ACHN (cell line): Measurements from ENCODE around the gene L1CAM.
A peak's percentile ranks its signal among the peaks of the same experiment; 100 is the strongest.
"Not testable (repeated sequence)": the region's sequence is repeated elsewhere in the genome, so short reads cannot be mapped to it uniquely, and the experiment has no call there.

Experiments
- DNase-seq: peaks from one replicate; pipeline ENCODE4 v3.0.0-alpha.2; 2015
- in situ Hi-C: cut with HindIII; loops from 2 replicates; pipeline ENCODE4 v1.10.0; 2017; ENCODE audit warnings: low sequenced_read_pairs, low pct_ligation_motif_present, low pct_unique_long_range_greater_than_20kb

Gene L1CAM

GRCh38 chrX:153821066-153821465 lies 64.9 kb downstream of the L1CAM start:
- in situ Hi-C loops = no loop called here
- DNase-seq = no peak

GRCh38 chrX:153820601-153821000 lies 65.4 kb downstream of the L1CAM start:
- in situ Hi-C loops = no loop called here
- no peak for DNase-seq

GRCh38 chrX:153819384-153820040 lies 66.5 kb downstream of the L1CAM start:
- no peak for DNase-seq
- in situ Hi-C loops = no loop called here

GRCh38 chrX:153818571-153819383 lies 67.2 kb downstream of the L1CAM start:
- peak; percentile 2 for DNase-seq

GRCh38 chrX:153818064-153818463 lies 67.9 kb downstream of the L1CAM start:
- DNase-seq, in situ Hi-C loops: not testable (repeated sequence)

More at GRCh38 chrX:153818571-153819383, 67.2 kb downstream of the L1CAM start:
- in situ Hi-C loops = no loop called here

- DNase-seq = no peak
- in situ Hi-C loops = no loop called here
Observed at GRCh38 chrX:153816831-153817690, 68.9 kb downstream of the L1CAM start.

GRCh38 chrX:153814591-153815315 lies 71.2 kb downstream of the L1CAM start:
- no peak for DNase-seq
- in situ Hi-C loops = no loop called here

GRCh38 chrX:153813161-153813560 lies 72.8 kb downstream of the L1CAM start:
- in situ Hi-C loops = no loop called here
- no peak for DNase-seq

- DNase-seq = no peak
- in situ Hi-C loops = no loop called here
Observed at GRCh38 chrX:153812220-153812619, 73.8 kb downstream of the L1CAM start.
